Measurements from ENCODE around the gene RPL14. TPM values are rescaled to one million over a fixed set of nuclear protein-coding genes. Genes with fewer than 3 reads are reported as not detected.

RPL14 gene
- polyA plus RNA-seq, 2 of the 4 experiments (the other 2 are of a cell fraction) = 488 to 682 TPM

GRCh38 chr3:40455328-40455727 is 1.8 kb upstream of the RPL14 start:
- DNase-seq (ENCODE audit: low read depth in 1 of 2, low spot score in 1 of 2) = no peak
- POLR2A ChIA-PET = no interaction called here
- no peak overlapping the region for H3K4me3 ChIP-seq
- H3K4me1 ChIP-seq = peaks cover 32% of the 10 kb centered on the region
- no peak for ATAC-seq
- WGBS (ENCODE audit: missing lambda C conversion rate) = 83% methylated on average over 2 of the region's 4 CpGs
- TF ChIP-seq EP300 (IDR thresholded peaks at IDR 0.05) (no peak), FOSB (CRISPR knock-in tag; IDR thresholded peaks at IDR 0.05) (no peak), CTCF (IDR thresholded peaks at IDR 0.05) (no peak), RFX5 (IDR thresholded peaks at IDR 0.05) (no peak), NFE2L2 (conservative IDR thresholded peaks at IDR 0.05; ENCODE audit: low read length) (no peak), ZNF302 (CRISPR knock-in tag; IDR thresholded peaks at IDR 0.05) (no peak), RAD21 (conservative IDR thresholded peaks at IDR 0.05 in 1 of 2, IDR thresholded peaks at IDR 0.05 in 1 of 2) (no peak)
- FAIRE-seq = no peak
- CTCF ChIA-PET = interaction anchor here (2.0 kb wide), 1 partner anchor 10 kb away, joined by 5 read pairs; no protein-coding TSS in a partner anchor
- H3K4me2 ChIP-seq = no peak overlapping the region
- no peak overlapping the region for H3K27ac ChIP-seq
- no peaks in the 10 kb centered on the region for H3K9me3 ChIP-seq

GRCh38 chr3:40456279-40456939 is 730 bp upstream of the RPL14 start:
- no peak for ATAC-seq
- TF ChIP-seq BHLHE40 (IDR thresholded peaks at IDR 0.05; ENCODE audit: low read depth, low read length) (no peak), FOXS1 (CRISPR knock-in tag; IDR thresholded peaks at IDR 0.05) (no peak)
- WGBS (ENCODE audit: missing lambda C conversion rate) = 60% methylated on average over 29 of the region's 29 CpGs
- H3K9me3 ChIP-seq = no peaks in the 10 kb centered on the region
- POLR2A ChIA-PET = interaction anchor here (0.7 to 1.4 kb wide), 4 partner anchors 21 to 746 kb away, joined by 3 to 7 read pairs (median 6); partner anchors contain the start of genes ZNF619, ZNF620 and ZNF621
- H3K4me2 ChIP-seq = peak overlapping the region; percentile 90
- peak overlapping the region; percentile 93 for H3K4me3 ChIP-seq
- peaks cover 35% of the 10 kb centered on the region for H3K4me1 ChIP-seq
- peak overlapping the region; percentile 93 to 99 for H3K27ac ChIP-seq
- CTCF ChIA-PET = no interaction called here
- FAIRE-seq = no peak
- DNase-seq (ENCODE audit: low read depth in 1 of 2, low spot score in 1 of 2) = no peak

- no peak for ATAC-seq
- POLR2A ChIA-PET = no interaction called here
- H3K4me1 ChIP-seq = peaks cover 29% of the 10 kb centered on the region
- 45% methylated on average over 4 of the region's 4 CpGs for WGBS (ENCODE audit: missing lambda C conversion rate)
- FAIRE-seq = no peak
- CTCF ChIA-PET = no interaction called here
- TF ChIP-seq FOSL2 (IDR thresholded peaks at IDR 0.05) (no peak), FOSL2 (CRISPR knock-in tag; IDR thresholded peaks at IDR 0.05) (no peak), CBX2 (IDR thresholded peaks at IDR 0.05; ENCODE audit: borderline replicate concordance, low read depth) (no peak), PHF8 (IDR thresholded peaks at IDR 0.05; ENCODE audit: borderline replicate concordance, low read depth) (no peak), CTCF (IDR thresholded peaks at IDR 0.05) (no peak), MAX (IDR thresholded peaks at IDR 0.05) (no peak), HES2 (IDR thresholded peaks at IDR 0.05) (no peak), EHMT2 (IDR thresholded peaks at IDR 0.05; ENCODE audit: low read depth) (no peak), CEBPB (IDR thresholded peaks at IDR 0.05) (no peak), BHLHE40 (IDR thresholded peaks at IDR 0.05; ENCODE audit: low read depth, low read length) (no peak), MYC (IDR thresholded peaks at IDR 0.05; ENCODE audit: borderline replicate concordance, low read length) (no peak), CBX8 (IDR thresholded peaks at IDR 0.05) (no peak), ZSCAN20 (CRISPR knock-in tag; IDR thresholded peaks at IDR 0.05) (no peak), HOXB5 (CRISPR knock-in tag; IDR thresholded peaks at IDR 0.05) (no peak), USF2 (IDR thresholded peaks at IDR 0.05) (no peak), HOXA7 (CRISPR knock-in tag; IDR thresholded peaks at IDR 0.05) (no peak), FOXS1 (CRISPR knock-in tag; IDR thresholded peaks at IDR 0.05) (no peak), JUNB (IDR thresholded peaks at IDR 0.05) (no peak), E2F6 (IDR thresholded peaks at IDR 0.05; ENCODE audit: borderline replicate concordance, low read depth) (no peak), ATOH8 (CRISPR knock-in tag; IDR thresholded peaks at IDR 0.05; ENCODE audit: low read depth) (no peak)
- H3K4me2 ChIP-seq = peak overlapping the region; percentile 91
- H3K4me3 ChIP-seq = peak overlapping the region; percentile 93
- H3K9me3 ChIP-seq = no peaks in the 10 kb centered on the region
- peak overlapping the region; percentile 93 to 99; a peak in 4 of 6 replicates for H3K27ac ChIP-seq
- DNase-seq (ENCODE audit: low read depth in 1 of 2, low spot score in 1 of 2) = no peak
These were observed 1.3 kb downstream of the RPL14 start for GRCh38 chr3:40458473-40458872.
